GM21786 (cell line): Measurements from ENCODE around the gene ENAM.
A peak's percentile ranks its signal among the peaks of the same experiment; 100 is the strongest.
"Not testable (repeated sequence)": the region's sequence is repeated elsewhere in the genome, so short reads cannot be mapped to it uniquely, and the experiment has no call there.

Experiments used
- ATAC-seq: cut with Tn5 transposase; IDR thresholded peaks from one replicate; pipeline ENCODE4 v1.9.1; 2021; ENCODE audit not compliant: unreplicated experiment

The ENAM gene

DNA sequence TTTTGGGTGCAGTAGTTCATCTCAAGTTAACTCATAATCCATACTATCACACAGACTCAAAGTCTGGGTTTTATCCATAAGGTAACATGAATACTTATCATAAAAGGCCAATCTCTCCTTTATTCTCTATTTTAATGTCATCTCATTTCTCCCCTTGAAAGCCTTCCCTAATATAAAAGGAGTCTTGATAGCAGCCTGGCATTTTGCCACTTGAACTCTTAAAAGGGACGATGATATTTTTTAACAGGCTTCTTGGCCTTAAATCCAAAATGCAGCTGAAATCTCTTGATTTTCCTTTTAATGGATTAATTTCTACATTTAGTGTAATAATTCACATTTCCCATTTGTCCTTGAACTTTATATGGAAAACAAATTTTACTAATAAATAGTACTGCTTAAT lies 46.2 kb downstream of the ENAM start:
- no peak for ATAC-seq

DNA sequence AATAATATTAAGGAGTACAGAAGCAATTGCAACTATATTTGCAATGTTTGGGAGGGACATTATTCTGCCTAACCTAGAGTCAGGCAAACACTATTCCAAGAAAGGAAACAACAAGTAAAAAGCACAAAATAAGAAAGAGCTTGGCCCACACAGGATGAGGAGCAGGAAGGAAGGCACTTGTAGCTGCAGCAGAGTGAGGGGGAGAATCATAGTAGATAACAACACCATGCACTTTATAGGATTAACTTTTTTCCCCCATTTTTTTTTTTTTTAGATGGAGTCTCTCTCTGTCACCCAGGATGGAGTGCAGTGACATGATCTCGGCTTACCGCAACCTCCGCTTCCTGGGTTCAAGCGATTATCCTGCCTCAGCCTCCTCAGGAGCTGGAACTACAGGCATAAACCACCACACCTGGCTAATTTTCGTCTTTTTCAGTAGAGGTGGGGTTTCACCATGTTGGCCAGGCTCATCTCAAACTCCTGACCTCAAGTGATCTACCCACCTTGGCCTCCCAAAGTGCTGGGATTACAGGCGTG lies 48.1 kb downstream of the ENAM start:
- no peak for ATAC-seq

DNA sequence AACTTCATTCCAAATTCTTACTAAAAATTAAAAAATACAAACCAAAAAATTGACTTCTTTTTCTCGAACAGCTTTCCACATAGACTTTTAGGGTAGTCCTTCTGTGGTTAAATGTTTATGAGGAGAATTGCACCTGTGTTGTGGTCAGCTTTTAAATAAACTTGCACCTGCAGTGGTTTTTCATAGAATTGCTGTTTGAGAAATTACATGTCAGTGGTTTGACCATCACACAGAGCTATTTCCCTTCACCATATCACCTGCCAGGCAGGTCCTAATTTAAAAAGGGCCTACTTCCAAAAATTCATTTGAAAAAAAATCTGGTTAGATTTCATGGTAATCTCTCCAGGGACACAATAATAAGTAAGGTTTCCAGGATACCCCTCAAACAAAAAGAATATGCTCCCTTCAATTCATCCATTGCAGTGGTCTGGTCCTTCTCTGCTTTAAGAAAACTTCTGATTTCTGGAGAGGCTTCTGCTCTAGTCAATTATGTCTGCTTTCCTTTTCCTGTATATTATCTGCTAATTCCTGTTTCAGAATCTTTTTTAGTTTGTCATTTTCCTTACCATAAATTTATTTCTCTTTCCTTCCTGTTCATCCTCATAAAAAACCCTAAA lies 49.9 kb downstream of the ENAM start:
- ATAC-seq = peak; percentile 77

DNA sequence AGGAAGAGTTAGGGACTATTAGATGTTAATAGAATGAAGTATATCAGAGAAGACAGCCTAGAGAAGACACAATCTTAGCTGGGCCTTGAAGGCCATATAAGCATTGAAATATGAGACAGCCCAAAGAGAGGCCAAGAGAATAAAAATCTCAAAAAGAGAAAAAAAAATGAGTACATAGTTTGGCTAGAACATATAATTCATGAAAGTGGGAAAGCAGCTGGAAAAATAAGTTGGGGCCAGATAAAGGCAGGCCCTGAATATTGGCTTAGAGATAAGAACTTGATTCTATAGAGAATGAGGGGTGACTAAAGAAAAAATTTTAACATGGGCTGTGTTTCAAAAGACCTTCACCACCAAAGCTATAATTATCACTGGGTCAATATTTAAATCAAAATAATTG lies 52.4 kb downstream of the ENAM start:
- ATAC-seq = no peak

DNA sequence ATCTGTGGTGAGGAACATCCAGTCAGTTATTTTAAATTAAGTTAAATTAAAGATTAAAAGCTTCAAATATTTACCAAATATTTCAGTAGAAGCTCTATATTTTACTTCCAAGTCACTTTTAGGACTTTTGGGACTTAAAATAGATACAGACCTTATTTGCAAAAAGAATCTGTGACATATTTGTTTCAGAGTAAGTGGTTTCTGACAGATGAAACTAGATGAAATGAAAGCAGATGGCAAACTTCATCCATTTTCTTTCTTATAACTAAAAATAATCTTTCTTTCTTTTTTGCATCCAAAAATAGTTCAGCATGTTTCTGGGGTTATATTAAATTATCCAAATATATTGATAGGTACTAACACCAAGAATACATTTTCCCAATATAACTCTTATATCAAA lies 53.2 kb downstream of the ENAM start:
- ATAC-seq = peak; percentile 43

DNA sequence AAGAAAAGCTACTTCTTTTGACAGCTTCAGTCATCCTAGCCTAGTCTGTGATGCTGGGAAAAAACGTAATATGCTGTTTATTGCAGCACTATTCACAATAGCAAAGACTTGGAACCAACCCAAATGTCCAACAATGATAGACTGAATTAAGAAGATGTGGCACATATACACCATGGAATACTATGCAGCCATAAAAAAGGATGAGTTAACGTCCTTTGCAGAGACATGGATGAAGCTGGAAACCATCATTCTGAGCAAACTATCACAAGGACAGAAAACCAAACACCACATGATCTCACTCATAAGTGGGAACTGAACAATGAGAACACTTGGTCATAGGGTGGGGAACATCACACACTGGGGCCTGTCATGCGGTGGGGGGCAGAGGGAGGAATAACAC lies 53.6 kb downstream of the ENAM start:
- ATAC-seq = not testable (repeated sequence)

DNA sequence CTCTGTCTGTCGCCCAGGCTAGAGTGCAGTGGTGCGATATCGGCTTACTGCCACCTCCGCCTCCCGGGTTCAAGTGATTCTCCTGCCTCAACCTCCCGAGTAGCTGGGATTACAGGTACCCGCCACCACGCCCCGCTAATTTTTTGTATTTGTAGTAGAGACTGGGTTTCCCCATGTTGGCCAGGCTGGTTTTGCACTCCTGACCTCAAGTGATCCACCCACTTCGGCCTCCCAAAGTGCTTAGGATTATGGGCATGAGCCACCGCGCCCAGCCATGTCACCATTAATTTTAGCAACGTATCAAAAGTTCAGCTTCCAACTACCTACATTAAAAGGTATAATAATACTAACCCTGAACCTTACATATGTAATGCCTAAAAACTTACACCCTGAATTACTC lies 58.8 kb downstream of the ENAM start:
- no peak for ATAC-seq

DNA sequence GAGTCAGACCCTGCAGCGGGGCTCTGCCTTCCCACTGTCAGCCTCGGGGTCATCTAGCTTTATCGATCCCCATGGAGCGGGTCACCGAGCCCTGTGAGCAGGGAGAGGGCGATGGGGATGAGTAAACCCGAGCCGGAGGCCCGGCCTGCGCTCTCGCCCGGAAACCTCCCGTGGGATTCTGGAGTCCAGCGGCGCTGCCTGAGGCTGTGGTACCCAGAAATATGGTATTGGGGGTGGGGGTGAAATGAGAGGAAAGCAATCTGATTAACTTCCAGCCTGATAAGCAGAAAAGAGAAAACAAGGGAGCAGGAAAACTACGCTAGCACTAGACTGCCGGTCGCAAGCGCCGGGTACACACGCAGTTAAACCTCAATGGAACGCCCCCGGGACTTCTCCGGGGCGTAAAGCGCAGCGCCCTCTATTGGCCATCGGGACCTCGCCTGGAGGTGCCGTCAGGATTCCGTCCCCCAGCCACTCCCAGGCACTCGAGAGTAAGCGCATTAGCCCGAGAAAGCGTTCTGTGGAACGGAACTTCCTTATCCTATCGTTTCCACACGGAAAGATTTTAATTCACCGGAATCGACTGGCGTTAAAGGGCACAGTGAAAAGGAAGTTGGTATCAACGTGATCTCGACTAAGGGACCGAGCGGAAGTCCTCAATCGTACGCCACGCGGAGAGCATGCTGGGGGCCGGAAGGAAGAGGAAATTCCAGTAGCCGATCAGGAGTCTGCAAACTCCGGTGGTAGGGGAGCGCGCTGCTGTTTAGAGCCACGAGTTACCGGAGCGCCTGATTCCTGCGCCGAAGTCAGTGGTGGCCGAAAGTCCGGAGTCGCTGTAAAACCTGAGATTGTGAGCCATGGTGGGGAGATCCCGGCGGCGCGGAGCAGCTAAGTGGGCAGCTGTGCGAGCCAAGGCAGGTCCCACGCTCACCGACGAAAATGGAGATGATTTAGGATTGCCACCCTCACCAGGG lies 59.6 kb downstream of the ENAM start, which contains the start of gene UTP3:
Gene UTP3, plus strand, starts transcription at position 712 of the 974 bp plus-strand sequence. Its CDS starts 146 bp downstream, at position 858.
- peak; percentile 93 for ATAC-seq

DNA sequence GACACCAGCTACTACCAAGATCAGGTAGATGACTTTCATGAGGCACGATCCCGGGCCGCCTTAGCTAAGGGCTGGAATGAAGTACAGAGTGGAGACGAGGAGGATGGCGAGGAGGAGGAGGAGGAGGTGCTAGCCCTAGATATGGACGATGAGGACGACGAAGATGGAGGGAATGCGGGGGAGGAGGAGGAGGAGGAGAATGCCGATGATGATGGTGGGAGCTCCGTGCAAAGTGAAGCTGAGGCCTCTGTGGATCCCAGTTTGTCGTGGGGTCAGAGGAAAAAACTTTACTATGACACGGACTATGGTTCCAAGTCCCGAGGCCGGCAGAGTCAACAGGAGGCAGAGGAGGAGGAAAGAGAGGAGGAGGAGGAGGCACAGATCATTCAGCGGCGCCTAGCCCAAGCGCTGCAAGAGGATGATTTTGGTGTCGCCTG lies 60.3 kb downstream of the ENAM start:
- no peak for ATAC-seq

DNA sequence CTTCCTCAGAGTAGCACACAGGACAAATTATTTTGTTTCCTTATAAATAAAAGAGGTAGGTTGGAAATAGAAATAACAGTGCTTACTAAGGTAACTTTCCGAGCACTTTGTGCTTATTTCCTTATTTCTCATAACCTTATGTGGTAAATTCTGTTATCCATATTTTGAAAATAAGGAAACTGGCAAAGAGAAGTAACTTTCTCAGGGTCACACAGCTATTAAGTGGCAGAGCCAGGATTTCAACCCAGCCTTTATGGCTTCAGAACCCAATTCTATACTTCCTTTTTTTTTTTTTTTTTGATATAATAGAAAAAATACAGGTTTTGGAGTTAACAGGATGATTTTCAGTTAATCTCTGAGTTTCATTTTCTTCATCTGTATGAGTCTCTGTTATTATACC lies 63.1 kb downstream of the ENAM start:
- ATAC-seq = no peak

DNA sequence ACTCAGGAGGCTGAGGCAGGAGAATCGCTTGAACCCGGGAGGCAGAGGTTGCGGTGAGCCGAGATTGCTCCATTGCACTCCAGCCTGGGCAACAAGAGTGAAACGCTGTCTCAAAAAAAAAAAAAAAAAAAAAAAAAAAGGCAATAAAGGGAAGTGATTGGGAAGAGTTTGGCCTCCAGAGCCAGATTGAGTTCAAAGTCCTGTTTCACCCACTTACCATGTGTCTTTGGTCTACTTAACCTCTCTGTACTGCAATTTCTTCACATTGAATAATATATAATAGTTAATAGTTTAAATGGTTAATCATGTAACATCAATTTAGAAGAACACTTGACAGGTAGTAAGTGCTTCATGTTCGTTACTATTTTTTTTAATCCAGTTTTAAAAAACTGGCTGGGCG lies 66.1 kb downstream of the ENAM start:
- ATAC-seq = not testable (repeated sequence)
